ENCODE measurements around the gene TXNL4B. TPM values are rescaled to one million over a fixed set of nuclear protein-coding genes. Genes with fewer than 3 reads are reported as not detected.

TXNL4B gene
- total and polyA plus RNA-seq, 4 donors = 5.0 to 11.6 (median 7.5) TPM

DNA sequence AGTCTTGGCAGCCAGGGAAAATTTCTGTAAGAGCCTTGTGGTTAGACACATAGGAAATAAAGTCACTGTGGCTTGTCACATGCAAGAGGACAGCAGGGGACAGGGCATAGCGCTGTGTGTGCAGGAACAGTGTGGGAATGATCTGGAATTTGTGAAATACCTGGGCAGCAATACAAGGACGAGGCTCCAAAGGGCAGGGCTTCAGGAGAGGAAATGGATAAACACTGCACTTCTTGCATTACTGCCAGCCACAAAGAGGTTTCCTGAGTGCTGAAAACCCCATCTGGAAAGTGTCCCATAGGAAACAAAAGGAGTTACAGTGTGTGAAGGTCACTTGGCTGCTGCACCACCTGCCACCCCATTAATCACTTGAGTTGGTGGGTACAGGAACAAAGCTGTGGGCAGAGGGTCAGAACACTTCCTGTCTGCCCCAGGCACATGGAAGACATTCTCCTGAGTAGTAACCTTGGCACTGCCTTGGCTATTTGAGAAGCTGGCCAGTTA is 51.2 kb downstream of the TXNL4B start:
- Histone ChIP-seq H3K27me3 (ENCODE audit: control insufficient read depth in 4 of 4, insufficient read depth in 4 of 4, low read length in 3 of 4) (no peaks in the 10 kb centered on the region), H3K36me3 (ENCODE audit: control insufficient read depth in 4 of 4, insufficient read depth in 3 of 4, low read depth in 1 of 4, low read length in 3 of 4) (peaks cover 0 to 3% (median 0%) of the 10 kb centered on the region in 4 donors), H3K4me1 (ENCODE audit: control insufficient read depth in 4 of 4, insufficient read depth in 4 of 4, low read length in 3 of 4) (peaks cover 6 to 47% (median 21%) of the 10 kb centered on the region in 4 donors), H3K27ac (ENCODE audit: low read depth in 1 of 2, low read length in 2 of 2) (peak overlapping the region; percentile 88 to 95), H3K9me3 (ENCODE audit: control insufficient read depth in 4 of 4, low read length in 3 of 4) (no peaks in the 10 kb centered on the region), H3K9ac (ENCODE audit: low read depth in 1 of 2, low read length in 2 of 2) (peak overlapping the region; percentile 3 to 70), H3K4me3 (ENCODE audit: low read depth in 1 of 3, low read length in 3 of 3) (peak overlapping the region; percentile 9 to 73 (median 68))
- DNase-seq (ENCODE audit: low spot score) = no peak
- WGBS = 16% methylated on average over 2 of the region's 2 CpGs
- TF ChIP-seq EGR1 (IDR thresholded peaks at IDR 0.05; ENCODE audit: low read depth in 2 of 2) (peak; percentile 16 to 73), SP1 (IDR thresholded peaks at IDR 0.05) (peak; percentile 94), YY1 (IDR thresholded peaks at IDR 0.05) (peak; percentile 63), NR2F2 (IDR thresholded peaks at IDR 0.05) (peak; percentile 74), HNF4G (IDR thresholded peaks at IDR 0.05) (peak; percentile 88), FOXA2 (IDR thresholded peaks at IDR 0.05) (peak; percentile 68), TAF1 (conservative IDR thresholded peaks at IDR 0.05) (peak; percentile 90), RAD21 (IDR thresholded peaks at IDR 0.05) (peak; percentile 34 to 62), FOXA1 (IDR thresholded peaks at IDR 0.05) (peak; percentile 31), GABPA (IDR thresholded peaks at IDR 0.05 in 1 of 2, conservative IDR thresholded peaks at IDR 0.05 in 1 of 2) (no peak), RXRA (IDR thresholded peaks at IDR 0.05) (peak; percentile 84 to 90), HNF4A (conservative IDR thresholded peaks at IDR 0.05) (peak; percentile 93 to 95), JUND (IDR thresholded peaks at IDR 0.05) (peak; percentile 76 to 79)
- TF ChIP-seq, protein P1, sequence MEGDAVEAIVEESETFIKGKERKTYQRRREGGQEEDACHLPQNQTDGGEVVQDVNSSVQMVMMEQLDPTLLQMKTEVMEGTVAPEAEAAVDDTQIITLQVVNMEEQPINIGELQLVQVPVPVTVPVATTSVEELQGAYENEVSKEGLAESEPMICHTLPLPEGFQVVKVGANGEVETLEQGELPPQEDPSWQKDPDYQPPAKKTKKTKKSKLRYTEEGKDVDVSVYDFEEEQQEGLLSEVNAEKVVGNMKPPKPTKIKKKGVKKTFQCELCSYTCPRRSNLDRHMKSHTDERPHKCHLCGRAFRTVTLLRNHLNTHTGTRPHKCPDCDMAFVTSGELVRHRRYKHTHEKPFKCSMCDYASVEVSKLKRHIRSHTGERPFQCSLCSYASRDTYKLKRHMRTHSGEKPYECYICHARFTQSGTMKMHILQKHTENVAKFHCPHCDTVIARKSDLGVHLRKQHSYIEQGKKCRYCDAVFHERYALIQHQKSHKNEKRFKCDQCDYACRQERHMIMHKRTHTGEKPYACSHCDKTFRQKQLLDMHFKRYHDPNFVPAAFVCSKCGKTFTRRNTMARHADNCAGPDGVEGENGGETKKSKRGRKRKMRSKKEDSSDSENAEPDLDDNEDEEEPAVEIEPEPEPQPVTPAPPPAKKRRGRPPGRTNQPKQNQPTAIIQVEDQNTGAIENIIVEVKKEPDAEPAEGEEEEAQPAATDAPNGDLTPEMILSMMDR (IDR thresholded peaks at IDR 0.05; ENCODE audit: low read depth, low read length, missing input control) = no peak
- TF ChIP-seq, protein P2, sequence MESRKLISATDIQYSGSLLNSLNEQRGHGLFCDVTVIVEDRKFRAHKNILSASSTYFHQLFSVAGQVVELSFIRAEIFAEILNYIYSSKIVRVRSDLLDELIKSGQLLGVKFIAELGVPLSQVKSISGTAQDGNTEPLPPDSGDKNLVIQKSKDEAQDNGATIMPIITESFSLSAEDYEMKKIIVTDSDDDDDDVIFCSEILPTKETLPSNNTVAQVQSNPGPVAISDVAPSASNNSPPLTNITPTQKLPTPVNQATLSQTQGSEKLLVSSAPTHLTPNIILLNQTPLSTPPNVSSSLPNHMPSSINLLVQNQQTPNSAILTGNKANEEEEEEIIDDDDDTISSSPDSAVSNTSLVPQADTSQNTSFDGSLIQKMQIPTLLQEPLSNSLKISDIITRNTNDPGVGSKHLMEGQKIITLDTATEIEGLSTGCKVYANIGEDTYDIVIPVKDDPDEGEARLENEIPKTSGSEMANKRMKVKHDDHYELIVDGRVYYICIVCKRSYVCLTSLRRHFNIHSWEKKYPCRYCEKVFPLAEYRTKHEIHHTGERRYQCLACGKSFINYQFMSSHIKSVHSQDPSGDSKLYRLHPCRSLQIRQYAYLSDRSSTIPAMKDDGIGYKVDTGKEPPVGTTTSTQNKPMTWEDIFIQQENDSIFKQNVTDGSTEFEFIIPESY (IDR thresholded peaks at IDR 0.05) = peak; percentile 57
- TF ChIP-seq, protein P3, sequence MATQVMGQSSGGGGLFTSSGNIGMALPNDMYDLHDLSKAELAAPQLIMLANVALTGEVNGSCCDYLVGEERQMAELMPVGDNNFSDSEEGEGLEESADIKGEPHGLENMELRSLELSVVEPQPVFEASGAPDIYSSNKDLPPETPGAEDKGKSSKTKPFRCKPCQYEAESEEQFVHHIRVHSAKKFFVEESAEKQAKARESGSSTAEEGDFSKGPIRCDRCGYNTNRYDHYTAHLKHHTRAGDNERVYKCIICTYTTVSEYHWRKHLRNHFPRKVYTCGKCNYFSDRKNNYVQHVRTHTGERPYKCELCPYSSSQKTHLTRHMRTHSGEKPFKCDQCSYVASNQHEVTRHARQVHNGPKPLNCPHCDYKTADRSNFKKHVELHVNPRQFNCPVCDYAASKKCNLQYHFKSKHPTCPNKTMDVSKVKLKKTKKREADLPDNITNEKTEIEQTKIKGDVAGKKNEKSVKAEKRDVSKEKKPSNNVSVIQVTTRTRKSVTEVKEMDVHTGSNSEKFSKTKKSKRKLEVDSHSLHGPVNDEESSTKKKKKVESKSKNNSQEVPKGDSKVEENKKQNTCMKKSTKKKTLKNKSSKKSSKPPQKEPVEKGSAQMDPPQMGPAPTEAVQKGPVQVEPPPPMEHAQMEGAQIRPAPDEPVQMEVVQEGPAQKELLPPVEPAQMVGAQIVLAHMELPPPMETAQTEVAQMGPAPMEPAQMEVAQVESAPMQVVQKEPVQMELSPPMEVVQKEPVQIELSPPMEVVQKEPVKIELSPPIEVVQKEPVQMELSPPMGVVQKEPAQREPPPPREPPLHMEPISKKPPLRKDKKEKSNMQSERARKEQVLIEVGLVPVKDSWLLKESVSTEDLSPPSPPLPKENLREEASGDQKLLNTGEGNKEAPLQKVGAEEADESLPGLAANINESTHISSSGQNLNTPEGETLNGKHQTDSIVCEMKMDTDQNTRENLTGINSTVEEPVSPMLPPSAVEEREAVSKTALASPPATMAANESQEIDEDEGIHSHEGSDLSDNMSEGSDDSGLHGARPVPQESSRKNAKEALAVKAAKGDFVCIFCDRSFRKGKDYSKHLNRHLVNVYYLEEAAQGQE (IDR thresholded peaks at IDR 0.05) = peak; percentile 79
- TF ChIP-seq, protein P4, sequence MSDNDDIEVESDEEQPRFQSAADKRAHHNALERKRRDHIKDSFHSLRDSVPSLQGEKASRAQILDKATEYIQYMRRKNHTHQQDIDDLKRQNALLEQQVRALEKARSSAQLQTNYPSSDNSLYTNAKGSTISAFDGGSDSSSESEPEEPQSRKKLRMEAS (IDR thresholded peaks at IDR 0.05) = peak; percentile 99
- TF ChIP-seq, protein P5, sequence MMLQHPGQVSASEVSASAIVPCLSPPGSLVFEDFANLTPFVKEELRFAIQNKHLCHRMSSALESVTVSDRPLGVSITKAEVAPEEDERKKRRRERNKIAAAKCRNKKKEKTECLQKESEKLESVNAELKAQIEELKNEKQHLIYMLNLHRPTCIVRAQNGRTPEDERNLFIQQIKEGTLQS (IDR thresholded peaks at IDR 0.05) = no peak
